SU-DHL-6 (cell line): Measurements from ENCODE around the gene CDK14.

Source experiments
- H2AFZ ChIP-seq: fragments of 200-600 bp; sonication (generic); 2 replicates; pipeline ENCODE4 v1.6.1; 2014; ENCODE audit warnings: low read depth, mild to moderate bottlenecking, moderate library complexity, mixed read lengths, antibody characterized with exemption, low read length; ENCODE audit not compliant: severe bottlenecking
- H3F3A ChIP-seq: fragments of 200-600 bp; shearing (Covaris generic); 2 replicates; pipeline ENCODE4 v1.6.0; 2016; ENCODE audit warnings: antibody characterized with exemption, mild to moderate bottlenecking; ENCODE audit not compliant: insufficient read depth
- H3K27ac ChIP-seq: fragments of 200-600 bp; sonication (generic); 2 replicates; pipeline ENCODE4 v1.5.1; 2016; ENCODE audit warnings: low read depth, mild to moderate bottlenecking, low read length, moderate library complexity, mixed read lengths
- H3K27me3 ChIP-seq: fragments of 200-600 bp; sonication (generic), shearing (Covaris generic); 2 replicates; pipeline ENCODE4 v1.6.0; 2014; ENCODE audit warnings: mild to moderate bottlenecking, low read length
- H3K36me3 ChIP-seq: fragments of 200-600 bp; sonication (generic); 2 replicates; pipeline ENCODE4 v1.6.1; 2014; ENCODE audit warnings: mild to moderate bottlenecking, low read length, mixed read lengths
- H3K4me2 ChIP-seq: fragments of 300-600, 200-600 bp; shearing (Covaris generic), sonication (generic); 2 replicates; pipeline ENCODE4 v1.6.0; 2014; ENCODE audit warnings: low read length, low read depth, mild to moderate bottlenecking; ENCODE audit not compliant: poor library complexity, severe bottlenecking
- H3K4me3 ChIP-seq: fragments of 200-600 bp; sonication (generic); 2 replicates; pipeline ENCODE4 v1.5.1; 2014; ENCODE audit warnings: antibody characterized with exemption, low read length, mild to moderate bottlenecking, mixed read lengths; ENCODE audit not compliant: insufficient read depth, poor library complexity, severe bottlenecking
- H3K79me2 ChIP-seq: fragments of 200-600 bp; sonication (generic); 2 replicates; pipeline ENCODE4 v1.6.1; 2014; ENCODE audit warnings: mild to moderate bottlenecking, low read length, moderate library complexity; ENCODE audit not compliant: insufficient read depth
- H3K9ac ChIP-seq: fragments of 200-600 bp; sonication (generic); 2 replicates; pipeline ENCODE4 v1.7.0; 2014; ENCODE audit warnings: mild to moderate bottlenecking, low read length
- H3K9me2 ChIP-seq: fragments of 200-600 bp; sonication (generic); replicated peaks from 2 replicates; pipeline ENCODE4 v1.6.1; 2014; ENCODE audit warnings: low read length; ENCODE audit not compliant: insufficient read depth
- H3K9me3 ChIP-seq: fragments of 200-600 bp; sonication (generic); 2 replicates; pipeline ENCODE4 v1.6.1; 2014; ENCODE audit warnings: low read length, mixed read lengths; ENCODE audit not compliant: insufficient read depth
- H4K20me1 ChIP-seq: fragments of 200-600 bp; sonication (generic); 2 replicates; pipeline ENCODE4 v1.6.1; 2014; ENCODE audit warnings: low read depth, mild to moderate bottlenecking, antibody characterized with exemption, low read length, moderate library complexity, mixed read lengths
- CTCF ChIP-seq: fragments of 200-600 bp; sonication (generic); IDR thresholded peaks from one replicate; pipeline ENCODE4 v1.5.1; 2017; ENCODE audit warnings: antibody characterized with exemption, mild to moderate bottlenecking, low read length, moderate library complexity; ENCODE audit not compliant: insufficient read depth, poor library complexity, severe bottlenecking
- EZH2phosphoT487 ChIP-seq: fragments of 200-600 bp; sonication (generic), shearing (Covaris generic); conservative IDR thresholded peaks from 2 replicates; pipeline ENCODE4 v1.6.1; 2018; ENCODE audit warnings: mild to moderate bottlenecking, antibody characterized with exemption, low read length, moderate library complexity, mixed read lengths

CDK14 gene

GRCh38 chr7:90972906-90973550 lies 376.9 kb downstream of the CDK14 start:
- H3K79me2 ChIP-seq: no peaks in the 10 kb centered on the region
- H2AFZ ChIP-seq: no peak overlapping the region
- H3F3A ChIP-seq: 0 out of 2 replicates have a peak, but pooled peaks cover 3% of the 10 kb centered on the region
- no peaks in the 10 kb centered on the region for H3K9me2 ChIP-seq
- H3K4me2 ChIP-seq: no peak overlapping the region
- H3K9me3 ChIP-seq: peaks cover 23% of the 10 kb centered on the region; the same call in 1 of the 2 replicates
- TF ChIP-seq EZH2phosphoT487: no peak
- TF ChIP-seq CTCF: no peak
- no peak overlapping the region for H3K9ac ChIP-seq
- no peaks in the 10 kb centered on the region for H4K20me1 ChIP-seq
- H3K36me3 ChIP-seq: peaks cover 60% of the 10 kb centered on the region
- no peak overlapping the region for H3K27ac ChIP-seq
- H3K4me3 ChIP-seq: no peak overlapping the region
- no peaks in the 10 kb centered on the region for H3K27me3 ChIP-seq

GRCh38 chr7:90977056-90977455 lies 380.9 kb downstream of the CDK14 start:
- Histone ChIP-seq H3K9me2 (no peaks in the 10 kb centered on the region), H3K4me2 (no peak overlapping the region), H4K20me1 (no peaks in the 10 kb centered on the region), H3K27me3 (no peaks in the 10 kb centered on the region), H3K9ac (no peak overlapping the region), H3K9me3 (peaks cover 28% of the 10 kb centered on the region), H3K4me3 (no peak overlapping the region), H3K36me3 (peaks cover 85% of the 10 kb centered on the region), H3K27ac (no peak overlapping the region), H3K79me2 (no peaks in the 10 kb centered on the region; the same call in 1 of the 2 replicates), H2AFZ (no peak overlapping the region), H3F3A (no peaks in the 10 kb centered on the region)
- TF ChIP-seq CTCF: no peak
- TF ChIP-seq EZH2phosphoT487: no peak

GRCh38 chr7:90980545-90980944 lies 384.4 kb downstream of the CDK14 start:
- H3K36me3 ChIP-seq: peaks cover 90% of the 10 kb centered on the region
- TF ChIP-seq CTCF (no peak), EZH2phosphoT487 (no peak)
- H3K27me3 ChIP-seq: no peaks in the 10 kb centered on the region
- H2AFZ ChIP-seq: no peak overlapping the region
- no peak overlapping the region for H3K4me2 ChIP-seq
- no peaks in the 10 kb centered on the region; the same call in 1 of the 2 replicates for H3F3A ChIP-seq
- H4K20me1 ChIP-seq: no peaks in the 10 kb centered on the region
- H3K9me2 ChIP-seq: no peaks in the 10 kb centered on the region
- no peaks in the 10 kb centered on the region; the same call in 1 of the 2 replicates for H3K79me2 ChIP-seq
- peaks cover 30% of the 10 kb centered on the region for H3K9me3 ChIP-seq
- no peak overlapping the region for H3K9ac ChIP-seq
- H3K4me3 ChIP-seq: no peak overlapping the region
- no peak overlapping the region for H3K27ac ChIP-seq
